ENCODE data around the gene NRF1.

DNA sequence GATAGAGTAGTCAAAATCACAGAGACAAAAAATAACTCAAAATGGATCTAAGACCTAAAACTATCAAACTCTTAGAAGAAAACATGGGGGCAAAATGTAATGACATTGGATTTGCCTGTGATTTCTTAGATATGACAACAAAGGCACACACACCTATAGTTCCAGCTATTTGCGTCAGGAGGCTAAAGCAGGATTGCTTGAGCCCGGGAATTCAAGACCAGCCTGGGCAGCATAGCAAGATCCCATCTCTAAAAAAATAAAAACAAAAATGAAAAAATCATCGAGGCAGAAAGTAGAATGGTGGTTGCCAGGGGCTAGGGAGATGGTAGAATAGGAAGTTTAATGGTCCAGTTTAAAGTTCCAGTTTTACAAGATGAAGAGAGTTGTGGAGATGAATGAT is 113.3 kb downstream of the NRF1 start:
- TF ChIP-seq POLR2AphosphoS5 (IDR thresholded peaks at IDR 0.05; ENCODE audit: borderline replicate concordance, low read depth, low read length) (no peak), EZH2 (IDR thresholded peaks at IDR 0.05) (no peak), FOXP2 (optimal IDR thresholded peaks at IDR 0.05; ENCODE audit: control extremely low read depth, extremely low read length, insufficient read depth) (no peak)

Data from SK-N-MC (cell line).